ENCODE data around the gene CARD11. TPM values are rescaled to one million over a fixed set of nuclear protein-coding genes. Genes with fewer than 3 reads are reported as not detected.

Gene CARD11
- total and polyA plus RNA-seq, 2 donors (not counting 1 experiment from before 2014, with no cell fraction given) = 129 to 135 TPM

DNA sequence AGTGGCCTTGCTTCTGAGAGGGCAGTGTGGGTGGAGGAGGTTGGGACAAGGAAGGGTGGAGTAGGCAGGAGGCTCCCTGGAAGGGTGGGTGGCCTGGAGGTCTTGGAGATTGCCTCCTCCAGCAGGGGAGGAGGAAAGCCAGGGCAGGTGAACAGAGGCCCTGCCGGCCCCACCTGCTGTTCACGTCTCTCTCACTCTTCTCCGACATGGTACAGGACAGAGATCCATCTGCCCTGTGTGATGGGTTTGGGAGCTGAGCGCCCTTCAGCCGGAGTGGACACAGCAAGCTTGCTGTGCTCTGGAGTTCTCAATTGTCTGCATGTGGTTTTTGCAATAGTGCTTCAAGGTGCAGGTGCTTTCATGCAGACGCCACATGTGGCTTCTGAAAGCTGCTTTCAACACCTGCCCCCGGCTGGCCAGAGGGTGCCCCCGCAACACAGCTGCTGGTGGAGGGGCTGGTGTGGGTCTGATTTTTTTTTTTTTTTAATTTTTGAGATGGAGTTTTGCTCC lies 116.7 kb downstream of the CARD11 start:
- ATAC-seq (ENCODE audit: low read depth) (no peak), DNase-seq (no peak)
- CTCF ChIA-PET = no interaction called here
- H3K4me3 ChIP-seq (ENCODE audit: control extremely low read depth in 1 of 5, extremely low read depth in 1 of 5, insufficient read depth in 1 of 5, low read depth in 2 of 5, low read length in 4 of 5) = no peak overlapping the region
- H3K9me3 ChIP-seq (ENCODE audit: control extremely low read depth in 1 of 3, control insufficient read depth in 2 of 3, insufficient read depth in 1 of 3, low read length in 2 of 3) = peaks cover 0 to 7% (median 0%) of the 10 kb centered on the region in 3 donors
- H3K4me1 ChIP-seq (ENCODE audit: control insufficient read depth in 2 of 2, insufficient read depth in 2 of 2, low read length in 2 of 2) = no peaks in the 10 kb centered on the region
- H3K4me2 ChIP-seq (replicated peaks; ENCODE audit: low read depth, low read length, poor library complexity, severe bottlenecking) = no peak overlapping the region
- 91% methylated on average over 7 of the region's 8 CpGs for WGBS (ENCODE audit: insufficient coverage)
- intact Hi-C loops (cut with micrococcal nuclease) = no loop called here
- H4K20me1 ChIP-seq (ENCODE audit: control insufficient read depth, insufficient read depth, low read length, poor library complexity, severe bottlenecking) = no peaks in the 10 kb centered on the region
- no peak overlapping the region for H3K9ac ChIP-seq (ENCODE audit: low read length)
- Mint-ChIP-seq H3K4me3 (no peak overlapping the region), H3K27me3 (no peaks in the 10 kb centered on the region), H3K4me1 (no peaks in the 10 kb centered on the region), H3K27ac (no peak overlapping the region), H3K9me3 (ENCODE audit: insufficient read depth) (no peaks in the 10 kb centered on the region)
- H3K36me3 ChIP-seq (replicated peaks in 1 of 2; ENCODE audit: control extremely low read depth in 1 of 2, control insufficient read depth in 1 of 2, extremely low read depth in 1 of 2, insufficient read depth in 2 of 2, low read length in 1 of 2) = peaks cover 6 to 93% of the 10 kb centered on the region in 2 experiments
- no peaks in the 10 kb centered on the region for H3K79me2 ChIP-seq (ENCODE audit: control insufficient read depth, insufficient read depth, low read length)
- H3K27ac ChIP-seq (ENCODE audit: low read length in 2 of 2) = no peak overlapping the region
- POLR2A ChIA-PET = interaction anchor here (0.7 kb wide), 1 partner anchor 110 kb away, joined by 5 read pairs; no protein-coding TSS in a partner anchor
- TF ChIP-seq, protein P1, sequence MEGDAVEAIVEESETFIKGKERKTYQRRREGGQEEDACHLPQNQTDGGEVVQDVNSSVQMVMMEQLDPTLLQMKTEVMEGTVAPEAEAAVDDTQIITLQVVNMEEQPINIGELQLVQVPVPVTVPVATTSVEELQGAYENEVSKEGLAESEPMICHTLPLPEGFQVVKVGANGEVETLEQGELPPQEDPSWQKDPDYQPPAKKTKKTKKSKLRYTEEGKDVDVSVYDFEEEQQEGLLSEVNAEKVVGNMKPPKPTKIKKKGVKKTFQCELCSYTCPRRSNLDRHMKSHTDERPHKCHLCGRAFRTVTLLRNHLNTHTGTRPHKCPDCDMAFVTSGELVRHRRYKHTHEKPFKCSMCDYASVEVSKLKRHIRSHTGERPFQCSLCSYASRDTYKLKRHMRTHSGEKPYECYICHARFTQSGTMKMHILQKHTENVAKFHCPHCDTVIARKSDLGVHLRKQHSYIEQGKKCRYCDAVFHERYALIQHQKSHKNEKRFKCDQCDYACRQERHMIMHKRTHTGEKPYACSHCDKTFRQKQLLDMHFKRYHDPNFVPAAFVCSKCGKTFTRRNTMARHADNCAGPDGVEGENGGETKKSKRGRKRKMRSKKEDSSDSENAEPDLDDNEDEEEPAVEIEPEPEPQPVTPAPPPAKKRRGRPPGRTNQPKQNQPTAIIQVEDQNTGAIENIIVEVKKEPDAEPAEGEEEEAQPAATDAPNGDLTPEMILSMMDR (IDR thresholded peaks at IDR 0.05) = no peak
- no peak for TF ChIP-seq EZH2 (IDR thresholded peaks at IDR 0.05; ENCODE audit: borderline replicate concordance, insufficient read depth, low read depth, low read length, poor library complexity, severe bottlenecking)
- H2AFZ ChIP-seq (ENCODE audit: insufficient read depth, low read depth, low read length, poor library complexity, severe bottlenecking) = no peak overlapping the region
- no peaks in the 10 kb centered on the region for H3K27me3 ChIP-seq (replicated peaks in 1 of 4; ENCODE audit: control extremely low read depth in 1 of 4, control insufficient read depth in 3 of 4, insufficient read depth in 4 of 4, low read length in 3 of 4)

DNA sequence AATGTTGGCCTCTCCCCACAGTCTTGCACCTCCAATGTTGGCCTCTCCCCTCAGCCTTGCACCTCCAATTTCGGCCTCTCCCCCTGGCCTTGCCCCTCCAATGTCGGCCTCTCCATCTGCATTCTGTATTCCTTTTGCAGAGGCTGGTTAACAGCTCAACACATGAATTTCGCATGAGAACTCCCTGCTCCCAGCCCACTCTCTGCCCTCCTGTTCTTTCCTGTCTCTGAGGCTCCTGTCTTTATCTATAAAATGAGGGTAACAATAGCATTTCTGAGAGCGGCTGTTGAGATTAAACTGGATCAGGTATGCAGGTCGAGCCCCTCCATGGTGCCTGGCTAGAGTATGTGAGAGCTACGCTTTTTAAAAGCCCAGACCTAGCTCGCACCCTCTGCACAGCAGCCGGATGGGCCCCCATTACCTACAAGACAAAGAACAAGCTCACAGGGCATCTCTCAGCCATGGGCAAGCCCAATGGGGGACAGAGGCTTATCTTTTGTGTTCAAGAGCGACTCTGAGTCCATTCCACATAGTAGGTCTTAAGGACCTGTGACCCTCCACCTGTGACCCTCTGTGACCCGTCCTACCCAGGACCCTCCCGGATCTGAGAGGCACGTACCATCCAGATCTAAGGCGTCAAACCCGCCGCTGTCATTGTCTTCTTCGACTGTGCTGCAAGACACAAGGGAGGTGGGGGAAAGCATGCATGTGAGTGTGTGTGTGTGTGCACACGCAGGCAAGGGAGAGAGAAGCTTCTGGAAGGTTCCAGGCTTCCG lies 117.4 kb downstream of the CARD11 start:
- DNase-seq (no peak), ATAC-seq (ENCODE audit: low read depth) (no peak)
- H3K4me3 Mint-ChIP-seq = no peak overlapping the region
- WGBS (ENCODE audit: insufficient coverage) = over 99% methylated on average over 15 of the region's 18 CpGs
- Histone ChIP-seq H4K20me1 (ENCODE audit: control insufficient read depth, insufficient read depth, low read length, poor library complexity, severe bottlenecking) (no peaks in the 10 kb centered on the region), H3K27ac (ENCODE audit: low read length in 2 of 2) (no peak overlapping the region), H2AFZ (ENCODE audit: insufficient read depth, low read depth, low read length, poor library complexity, severe bottlenecking) (no peak overlapping the region), H3K79me2 (ENCODE audit: control insufficient read depth, insufficient read depth, low read length) (no peaks in the 10 kb centered on the region), H3K9ac (ENCODE audit: low read length) (no peak overlapping the region), H3K4me3 (ENCODE audit: control extremely low read depth in 1 of 5, extremely low read depth in 1 of 5, insufficient read depth in 1 of 5, low read depth in 2 of 5, low read length in 4 of 5) (no peak overlapping the region), H3K27me3 (replicated peaks in 1 of 4; ENCODE audit: control extremely low read depth in 1 of 4, control insufficient read depth in 3 of 4, insufficient read depth in 4 of 4, low read length in 3 of 4) (no peaks in the 10 kb centered on the region), H3K9me3 (ENCODE audit: control extremely low read depth in 1 of 3, control insufficient read depth in 2 of 3, insufficient read depth in 1 of 3, low read length in 2 of 3) (peaks cover 0 to 12% (median 0%) of the 10 kb centered on the region in 3 donors), H3K4me2 (replicated peaks; ENCODE audit: low read depth, low read length, poor library complexity, severe bottlenecking) (no peak overlapping the region), H3K4me1 (ENCODE audit: control insufficient read depth in 2 of 2, insufficient read depth in 2 of 2, low read length in 2 of 2) (no peaks in the 10 kb centered on the region), H3K36me3 (replicated peaks in 1 of 2; ENCODE audit: control extremely low read depth in 1 of 2, control insufficient read depth in 1 of 2, extremely low read depth in 1 of 2, insufficient read depth in 2 of 2, low read length in 1 of 2) (peaks cover 3 to 95% of the 10 kb centered on the region in 2 experiments)
- intact Hi-C loops (cut with micrococcal nuclease) = no loop called here
- H3K27me3 Mint-ChIP-seq = no peaks in the 10 kb centered on the region
- peak overlapping the region; percentile 53 for H3K27ac Mint-ChIP-seq
- CTCF ChIA-PET = no interaction called here
- H3K9me3 Mint-ChIP-seq (ENCODE audit: insufficient read depth) = no peaks in the 10 kb centered on the region
- POLR2A ChIA-PET = interaction anchor here (0.7 kb wide), 1 partner anchor 111 kb away, joined by 5 read pairs; no protein-coding TSS in a partner anchor
- TF ChIP-seq EZH2 (IDR thresholded peaks at IDR 0.05; ENCODE audit: borderline replicate concordance, insufficient read depth, low read depth, low read length, poor library complexity, severe bottlenecking) = no peak
- TF ChIP-seq, protein P1 (IDR thresholded peaks at IDR 0.05) = no peak
- H3K4me1 Mint-ChIP-seq = no peaks in the 10 kb centered on the region
